ENCODE measurements around the gene HOXD11. TPM values are rescaled to one million over a fixed set of nuclear protein-coding genes. Genes with fewer than 3 reads are reported as not detected.
A peak's percentile ranks its signal among the peaks of the same experiment; 100 is the strongest.

The HOXD11 gene
- total RNA-seq, 2 experiments from 2014 or later, result not detected

DNA sequence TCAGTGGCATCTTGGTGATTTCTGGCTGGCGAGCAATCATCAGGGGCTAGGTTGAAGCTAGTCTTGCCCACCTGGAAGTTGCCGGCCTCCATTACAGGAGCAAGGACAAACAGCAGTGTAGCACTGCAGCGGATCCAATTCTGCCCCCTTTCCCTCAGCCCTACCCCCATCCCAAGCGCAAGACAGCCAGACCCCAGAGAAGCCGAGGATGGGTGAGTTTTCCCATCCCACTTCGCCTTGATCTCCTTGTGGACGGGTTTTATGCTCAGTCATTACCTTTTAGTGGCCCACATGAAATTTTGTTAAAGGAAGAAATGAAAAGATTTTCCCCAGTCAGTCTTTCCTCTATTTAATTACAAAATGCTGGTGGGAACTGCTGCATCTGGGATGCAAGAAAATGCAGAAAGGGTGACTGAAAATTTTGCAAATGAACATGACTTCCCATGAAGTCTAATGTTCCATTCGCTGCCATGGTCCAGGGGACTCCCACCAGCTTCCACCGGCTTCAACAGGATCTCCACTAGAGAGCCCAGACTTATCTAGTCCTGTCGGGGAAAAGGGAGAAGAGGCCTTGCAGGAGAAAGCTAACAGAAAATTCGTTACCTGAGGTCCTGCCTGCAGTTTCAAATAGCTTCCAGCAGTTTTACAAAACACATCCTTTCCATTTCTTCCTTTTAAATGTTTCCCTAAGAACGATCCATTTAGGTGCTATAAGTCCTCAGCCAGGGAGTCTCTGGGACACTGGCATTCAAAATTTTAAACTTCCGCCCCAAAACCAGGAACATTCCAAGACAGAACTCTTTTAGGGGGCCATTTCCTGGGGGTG is 13.5 kb downstream of the HOXD11 start:
- DNase-seq, result no peak
- peaks cover 6% of the 10 kb centered on the region for H3K4me1 Mint-ChIP-seq
- H3K27me3 Mint-ChIP-seq, result peaks cover 86% of the 10 kb centered on the region
- peaks cover 2% of the 10 kb centered on the region for H3K36me3 Mint-ChIP-seq (ENCODE audit: low read depth)
- ChIA-PET POLR2A (interaction anchor here (0.8 to 1.6 kb wide), 3 partner anchors 12 to 47 kb away, joined by 3 read pairs; no protein-coding TSS in a partner anchor), CTCF (interaction anchor here (0.8 to 2.3 kb wide), 6 partner anchors 10 to 43 kb away, joined by 3 to 9 read pairs (median 4); no protein-coding TSS in a partner anchor)
- no peaks in the 10 kb centered on the region for H3K9me3 Mint-ChIP-seq
- H3K27ac Mint-ChIP-seq, result no peak overlapping the region
- no peak overlapping the region for H3K4me3 Mint-ChIP-seq

GRCh38 chr2:176121190-176122051 is 14.3 kb downstream of the HOXD11 start:
- peaks cover 2% of the 10 kb centered on the region for H3K36me3 Mint-ChIP-seq (ENCODE audit: low read depth)
- no peaks in the 10 kb centered on the region for H3K9me3 Mint-ChIP-seq
- H3K27me3 Mint-ChIP-seq, result peaks cover 86% of the 10 kb centered on the region
- peaks cover 6% of the 10 kb centered on the region for H3K4me1 Mint-ChIP-seq
- H3K4me3 Mint-ChIP-seq, result no peak overlapping the region
- no peak for DNase-seq
- CTCF ChIA-PET, result interaction anchor here (0.8 to 2.3 kb wide), 6 partner anchors 10 to 531 kb away, joined by 3 to 9 read pairs (median 4); no protein-coding TSS in a partner anchor
- H3K27ac Mint-ChIP-seq, result no peak overlapping the region
- POLR2A ChIA-PET, result interaction anchor here (1.0 to 1.6 kb wide), 3 partner anchors 11 to 462 kb away, joined by 3 read pairs; no protein-coding TSS in a partner anchor

- Mint-ChIP-seq H3K27me3 (peaks cover 85% of the 10 kb centered on the region), H3K9me3 (no peaks in the 10 kb centered on the region), H3K4me1 (peaks cover 6% of the 10 kb centered on the region), H3K27ac (peak overlapping the region; percentile 35), H3K36me3 (ENCODE audit: low read depth) (peaks cover 2% of the 10 kb centered on the region), H3K4me3 (no peak overlapping the region)
- CTCF ChIA-PET, result interaction anchor here (1.2 to 2.3 kb wide), 2 partner anchors 11 to 530 kb away, joined by 3 to 9 read pairs; no protein-coding TSS in a partner anchor
- POLR2A ChIA-PET, result interaction anchor here (1.0 kb wide), 1 partner anchor 461 kb away, joined by 3 read pairs; no protein-coding TSS in a partner anchor
- DNase-seq, result no peak
These were observed 15.1 kb downstream of the HOXD11 start for GRCh38 chr2:176122052-176122682.

GRCh38 chr2:176122683-176123410 is 15.8 kb downstream of the HOXD11 start, which contains the start of gene HOXD9:
TSS of gene HOXD9 (plus strand) at chr2:176122719. CDS start at chr2:176122769, 50 bp downstream.
- peaks cover 6% of the 10 kb centered on the region for H3K4me1 Mint-ChIP-seq
- peak within 1 kb of the TSS; percentile 35 for H3K27ac Mint-ChIP-seq
- DNase-seq, result no peak
- peaks cover 2% of the 10 kb centered on the region for H3K36me3 Mint-ChIP-seq (ENCODE audit: low read depth)
- H3K9me3 Mint-ChIP-seq, result no peaks in the 10 kb centered on the region
- H3K4me3 Mint-ChIP-seq, result no peak within 1 kb of the TSS
- ChIA-PET POLR2A (no interaction called here), CTCF (interaction anchor here (1.2 kb wide), 1 partner anchor 529 kb away, joined by 3 read pairs; no protein-coding TSS in a partner anchor)
- H3K27me3 Mint-ChIP-seq, result peaks cover 84% of the 10 kb centered on the region

DNA sequence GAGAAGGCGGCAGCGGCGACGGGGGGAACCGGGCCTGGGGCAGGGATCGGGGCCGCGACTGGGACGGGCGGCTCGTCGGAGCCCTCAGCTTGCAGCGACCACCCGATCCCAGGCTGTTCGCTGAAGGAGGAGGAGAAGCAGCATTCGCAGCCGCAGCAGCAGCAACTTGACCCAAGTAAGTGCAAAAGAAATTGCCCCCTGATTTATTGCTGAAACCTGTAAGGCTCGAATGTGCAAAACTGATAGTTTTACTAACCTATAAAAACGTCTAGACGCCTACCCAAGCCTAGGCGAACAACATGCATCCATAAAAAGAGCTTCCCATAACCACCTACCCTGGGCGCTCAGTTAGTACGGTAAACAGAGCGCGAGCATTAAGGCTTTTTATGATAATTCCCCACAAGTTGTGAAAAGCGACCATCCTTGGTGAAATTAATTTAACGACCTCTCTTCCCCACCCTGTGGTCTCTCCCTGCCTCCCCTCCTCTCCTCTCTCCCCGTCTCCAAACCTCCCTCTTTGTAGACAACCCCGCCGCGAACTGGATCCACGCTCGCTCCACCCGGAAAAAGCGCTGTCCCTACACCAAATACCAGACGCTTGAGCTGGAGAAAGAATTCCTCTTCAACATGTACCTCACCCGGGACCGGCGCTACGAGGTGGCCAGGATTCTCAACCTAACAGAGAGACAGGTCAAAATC is 16.5 kb downstream of the HOXD11 start:
- Mint-ChIP-seq H3K4me3 (no peak overlapping the region), H3K9me3 (no peaks in the 10 kb centered on the region), H3K27ac (no peak overlapping the region), H3K27me3 (peaks cover 84% of the 10 kb centered on the region), H3K36me3 (ENCODE audit: low read depth) (peaks cover 7% of the 10 kb centered on the region), H3K4me1 (peaks cover 11% of the 10 kb centered on the region)
- ChIA-PET CTCF (no interaction called here), POLR2A (no interaction called here)
- no peak for DNase-seq

DNA sequence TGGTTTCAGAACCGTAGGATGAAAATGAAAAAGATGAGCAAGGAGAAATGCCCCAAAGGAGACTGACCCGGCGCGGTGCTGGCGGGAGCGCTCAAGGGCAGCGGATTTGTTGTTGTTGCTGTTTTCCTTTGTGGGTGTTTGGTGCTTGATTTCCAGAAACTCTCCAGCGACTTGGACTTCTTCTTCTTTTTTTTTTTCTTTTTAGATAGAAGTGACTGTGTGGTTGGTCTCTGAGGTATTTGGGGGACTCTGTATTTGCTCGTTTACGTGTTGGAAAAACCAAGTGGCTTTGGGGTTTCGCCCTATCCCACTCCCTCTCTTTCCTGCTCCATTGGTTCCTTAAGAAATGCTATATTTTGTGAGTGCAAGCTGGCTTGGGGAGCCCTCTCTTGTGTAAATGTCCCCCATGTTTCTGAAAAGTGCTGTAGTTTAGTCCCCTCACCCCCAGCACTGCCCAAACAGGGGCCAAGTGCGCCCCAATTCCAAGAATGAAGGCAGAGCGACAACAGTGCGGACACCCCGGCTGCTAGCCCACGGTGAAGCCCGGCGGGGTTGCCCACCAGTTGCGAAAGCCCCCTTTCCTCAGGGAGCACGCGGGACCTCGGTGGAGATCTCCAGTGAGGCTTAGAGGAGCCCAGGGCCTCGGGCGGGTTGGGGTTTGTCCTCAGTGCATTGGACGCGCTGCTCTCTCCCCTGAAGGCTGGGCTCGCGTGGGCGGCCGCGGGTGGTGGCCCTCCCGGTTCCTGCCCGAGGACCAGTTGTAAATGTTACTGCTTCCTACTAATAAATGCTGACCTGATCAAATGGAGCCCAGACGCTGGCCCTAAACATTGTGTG is 17.2 kb downstream of the HOXD11 start:
- Mint-ChIP-seq H3K27me3 (peaks cover 83% of the 10 kb centered on the region), H3K4me1 (peaks cover 8% of the 10 kb centered on the region), H3K27ac (no peak overlapping the region), H3K9me3 (no peaks in the 10 kb centered on the region), H3K4me3 (no peak overlapping the region), H3K36me3 (ENCODE audit: low read depth) (peaks cover 6% of the 10 kb centered on the region)
- no peak for DNase-seq
- CTCF ChIA-PET, result interaction anchor here (0.8 kb wide), 1 partner anchor 1024 kb away, joined by 3 read pairs; no protein-coding TSS in a partner anchor
- POLR2A ChIA-PET, result no interaction called here

GRCh38 chr2:176124947-176125771 is 18.1 kb downstream of the HOXD11 start:
- ChIA-PET POLR2A (no interaction called here), CTCF (interaction anchor here (0.8 to 4.0 kb wide), 5 partner anchors 7 to 1023 kb away, joined by 3 to 43 read pairs (median 7); no protein-coding TSS in a partner anchor)
- no peak for DNase-seq
- H3K36me3 Mint-ChIP-seq (ENCODE audit: low read depth), result peaks cover 6% of the 10 kb centered on the region
- H3K27ac Mint-ChIP-seq, result no peak overlapping the region
- H3K4me3 Mint-ChIP-seq, result no peak overlapping the region
- no peaks in the 10 kb centered on the region for H3K9me3 Mint-ChIP-seq
- peaks cover 75% of the 10 kb centered on the region for H3K27me3 Mint-ChIP-seq
- peaks cover 8% of the 10 kb centered on the region for H3K4me1 Mint-ChIP-seq

DNA sequence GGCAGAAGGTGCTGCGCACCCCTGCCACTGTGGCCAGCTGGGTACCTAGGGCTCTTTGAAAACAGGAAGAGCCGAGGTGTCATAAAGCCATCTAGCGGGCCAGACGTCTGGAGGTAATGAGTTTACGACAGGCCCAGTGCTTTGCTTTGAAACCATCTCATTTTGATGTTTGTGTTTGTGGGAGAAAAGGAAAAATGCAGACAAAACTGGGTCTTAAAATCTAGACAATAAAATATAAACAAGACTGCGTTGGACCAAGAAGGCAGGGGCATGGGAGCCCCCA is 18.6 kb downstream of the HOXD11 start:
- H3K36me3 Mint-ChIP-seq (ENCODE audit: low read depth), result peaks cover 6% of the 10 kb centered on the region
- H3K4me3 Mint-ChIP-seq, result no peak overlapping the region
- peaks cover 72% of the 10 kb centered on the region for H3K27me3 Mint-ChIP-seq
- H3K4me1 Mint-ChIP-seq, result peaks cover 8% of the 10 kb centered on the region
- CTCF ChIA-PET, result interaction anchor here (1.3 to 4.0 kb wide), 4 partner anchors 8 to 329 kb away, joined by 3 to 43 read pairs (median 13); no protein-coding TSS in a partner anchor
- POLR2A ChIA-PET, result no interaction called here
- H3K27ac Mint-ChIP-seq, result no peak overlapping the region
- H3K9me3 Mint-ChIP-seq, result no peaks in the 10 kb centered on the region
- no peak for DNase-seq

DNA sequence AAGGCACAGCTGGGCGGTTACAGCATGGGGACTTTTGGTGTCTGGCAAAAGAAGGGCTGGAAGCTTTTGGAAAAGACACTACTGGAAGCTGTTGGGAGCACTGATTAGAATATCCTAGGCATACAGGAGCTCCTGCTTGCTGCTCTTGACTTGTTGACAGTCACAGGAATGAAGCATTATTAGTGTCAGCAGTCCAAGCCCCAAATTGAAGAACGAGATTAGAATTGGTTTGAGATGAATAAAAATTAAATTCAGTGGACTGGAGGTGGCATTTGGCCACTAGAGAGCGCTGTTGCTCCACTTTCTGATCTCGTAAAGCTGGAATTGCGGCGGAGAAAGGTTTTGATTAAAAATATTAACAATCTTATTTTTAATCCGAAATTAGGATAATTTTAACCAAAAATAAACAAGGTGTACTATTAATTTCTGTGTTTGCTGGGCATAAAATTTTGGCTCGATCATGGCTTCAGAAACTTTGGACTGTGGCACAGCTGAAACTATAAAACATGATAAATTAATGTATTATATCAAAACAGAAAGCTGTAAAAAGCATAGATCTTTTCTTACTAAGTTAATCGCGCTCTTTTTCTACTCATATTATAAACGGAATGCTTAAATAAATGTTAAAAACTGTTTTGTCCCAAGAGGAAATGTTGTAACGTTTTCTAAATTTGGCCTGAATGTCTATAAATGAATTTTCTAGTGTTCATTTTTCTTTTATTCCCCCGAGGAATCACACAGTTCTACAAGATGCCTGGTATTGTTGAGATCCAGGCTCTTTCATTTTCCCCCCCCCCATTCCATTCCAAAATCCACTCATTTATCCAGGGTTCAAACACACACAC is 20.1 kb downstream of the HOXD11 start:
- ChIA-PET CTCF (interaction anchor here (0.5 to 4.0 kb wide), 26 partner anchors 9 to 1021 kb away, joined by 3 to 43 read pairs (median 6); no protein-coding TSS in a partner anchor), POLR2A (interaction anchor here (0.9 kb wide), 1 partner anchor 527 kb away, joined by 3 read pairs; no protein-coding TSS in a partner anchor)
- peak; percentile 61 for DNase-seq
- peaks cover 74% of the 10 kb centered on the region for H3K27me3 Mint-ChIP-seq
- no peak overlapping the region for H3K27ac Mint-ChIP-seq
- peaks cover 10% of the 10 kb centered on the region for H3K36me3 Mint-ChIP-seq (ENCODE audit: low read depth)
- H3K4me1 Mint-ChIP-seq, result peaks cover 16% of the 10 kb centered on the region
- no peak overlapping the region for H3K4me3 Mint-ChIP-seq
- H3K9me3 Mint-ChIP-seq, result no peaks in the 10 kb centered on the region

DNA sequence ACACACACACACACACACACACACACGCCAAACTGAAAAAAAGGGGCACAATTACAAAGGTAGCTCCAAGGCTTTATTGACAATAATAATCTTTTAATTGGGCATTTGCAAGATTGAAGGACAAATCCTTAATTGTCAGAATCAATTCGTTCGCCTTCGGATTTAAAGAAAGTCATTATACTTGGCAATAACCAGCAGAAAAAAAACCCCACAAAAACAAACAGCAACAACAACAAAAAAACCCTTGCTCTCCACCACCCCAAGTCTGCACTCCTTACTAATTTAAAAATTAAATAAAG is 20.6 kb downstream of the HOXD11 start:
- Mint-ChIP-seq H3K4me3 (no peak overlapping the region), H3K27me3 (peaks cover 77% of the 10 kb centered on the region), H3K36me3 (ENCODE audit: low read depth) (peaks cover 10% of the 10 kb centered on the region), H3K9me3 (no peaks in the 10 kb centered on the region), H3K4me1 (peaks cover 20% of the 10 kb centered on the region), H3K27ac (no peak overlapping the region)
- ChIA-PET CTCF (interaction anchor here (0.6 to 4.0 kb wide), 14 partner anchors 12 to 1020 kb away, joined by 3 to 43 read pairs (median 8); no protein-coding TSS in a partner anchor), POLR2A (no interaction called here)
- DNase-seq, result no peak
